A172 (cell line): ENCODE results near the gene PDIA6. TPM values are rescaled to one million over a fixed set of nuclear protein-coding genes. Genes with fewer than 3 reads are reported as not detected.

Experiments used
- DNase-seq: peaks from one replicate; pipeline ENCODE4 v3.0.0-alpha.2; 2015; ENCODE audit warnings: low spot score
- total RNA-seq: library from RNA; depleted of rRNA; stranded (reverse); fragments of >200 nt; shearing (Covaris generic); gene quantifications from 2 replicates; pipeline ENCODE4 v1.2.3, GENCODE V29; 2014

Gene PDIA6
- total RNA-seq, 1 experiment from 2014 or later, result 492 TPM

GRCh38 chr2:10764096-10764785 lies 48.3 kb downstream of the PDIA6 start:
- DNase-seq, result no peak

DNA sequence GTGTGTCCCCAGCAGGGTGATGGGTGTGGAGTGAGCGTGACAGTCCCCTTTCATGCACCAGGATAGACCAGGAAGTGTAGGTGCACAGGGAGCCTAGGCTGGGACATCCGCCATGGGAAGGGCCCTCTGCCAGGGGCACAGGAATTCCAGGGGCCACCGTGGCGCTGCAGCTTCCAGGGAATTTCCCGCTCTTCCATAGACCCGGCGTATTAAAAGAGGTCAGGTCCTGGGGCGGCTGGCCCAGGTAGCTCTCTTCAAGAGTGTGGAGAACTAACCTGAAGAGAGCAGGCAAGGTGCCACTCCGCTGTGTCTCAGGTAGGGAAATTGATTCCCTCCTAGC lies 49.2 kb downstream of the PDIA6 start:
- DNase-seq, result no peak

GRCh38 chr2:10762651-10763460 lies 49.7 kb downstream of the PDIA6 start:
- DNase-seq, result no peak

- no peak for DNase-seq
Observed at GRCh38 chr2:10761591-10761990, 51.0 kb downstream of the PDIA6 start.

- DNase-seq, result no peak
Observed at GRCh38 chr2:10760794-10761504, 51.6 kb downstream of the PDIA6 start.

DNA sequence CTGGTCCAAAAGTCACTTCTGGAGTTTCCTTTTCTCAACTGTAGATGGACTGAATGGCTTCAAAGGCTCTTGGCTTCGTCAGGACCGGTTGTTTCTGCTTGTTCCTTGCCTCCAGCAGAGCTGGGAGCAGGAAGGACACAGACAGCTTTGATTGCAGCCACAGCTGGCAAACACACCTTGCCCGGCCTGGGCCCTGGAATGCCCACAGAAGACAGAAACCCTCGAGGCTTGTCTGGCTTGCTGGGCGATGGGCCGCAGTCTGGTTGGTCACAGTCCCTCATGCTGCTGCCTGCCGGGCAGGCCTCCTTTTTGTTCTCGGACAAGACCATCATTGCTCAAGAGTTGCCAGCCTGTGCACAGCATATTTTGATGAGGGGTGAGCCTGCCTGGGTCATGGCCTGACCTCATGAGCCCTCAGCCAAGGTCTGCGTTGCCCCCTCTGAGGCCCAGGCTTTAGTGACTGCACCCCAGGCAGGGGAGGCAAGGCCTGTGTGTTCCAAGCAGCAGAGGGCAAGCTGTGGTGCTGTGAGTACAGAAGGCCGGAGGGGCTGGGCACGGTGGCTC lies 53.4 kb downstream of the PDIA6 start:
- no peak for DNase-seq

DNA sequence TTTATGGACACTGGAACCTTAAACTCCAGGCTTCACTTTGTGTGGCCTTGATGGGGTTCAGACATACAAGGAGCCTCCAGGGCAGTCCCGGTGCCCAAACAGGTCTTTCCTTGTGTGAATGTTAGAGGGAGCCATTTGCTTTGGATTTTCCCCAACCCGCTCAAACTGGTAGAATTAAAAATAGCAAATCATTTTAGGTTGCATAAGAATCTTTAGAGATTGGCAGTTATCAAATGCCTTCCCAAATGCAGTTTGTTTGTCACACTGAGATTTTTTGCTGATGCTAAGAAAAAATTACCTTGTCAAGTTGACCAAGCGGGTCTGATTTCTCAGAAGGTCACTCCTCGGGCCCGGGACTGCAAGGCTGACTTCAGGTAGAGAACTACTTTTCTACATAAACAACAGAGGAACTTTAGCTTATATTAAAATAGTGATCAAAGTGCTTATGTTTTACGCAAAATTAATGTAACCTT lies 54.7 kb downstream of the PDIA6 start:
- no peak for DNase-seq

DNA sequence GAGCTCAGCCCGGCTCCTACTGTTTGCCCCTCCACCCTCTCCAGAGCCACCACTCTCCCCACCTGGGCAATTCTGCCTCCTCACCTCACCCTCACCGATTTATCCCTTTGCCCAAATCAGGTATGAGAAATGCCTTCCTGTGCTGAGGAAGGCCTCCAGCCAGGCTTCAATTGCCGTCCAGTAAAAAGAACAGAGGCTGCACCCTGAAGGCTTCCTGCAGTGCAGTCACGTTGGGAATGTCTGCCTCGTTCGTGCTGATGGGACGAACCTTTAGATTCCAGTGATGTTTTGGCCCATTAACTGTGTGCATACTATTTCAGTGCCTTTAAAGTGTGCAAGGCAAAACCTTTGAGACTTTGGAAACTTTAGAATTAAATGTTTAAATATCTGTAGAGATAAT lies 57.0 kb downstream of the PDIA6 start:
- DNase-seq, result no peak

- DNase-seq, result no peak
Observed at GRCh38 chr2:10753876-10754275, 58.7 kb downstream of the PDIA6 start.

- DNase-seq, result no peak
Observed at GRCh38 chr2:10753156-10753555, 59.4 kb downstream of the PDIA6 start.

- no peak for DNase-seq
Observed at GRCh38 chr2:10752236-10752635, 60.3 kb downstream of the PDIA6 start.

GRCh38 chr2:10750610-10751009 lies 62.0 kb downstream of the PDIA6 start:
- DNase-seq, result no peak

- DNase-seq, result no peak
Observed at GRCh38 chr2:10742666-10743065, 69.9 kb downstream of the PDIA6 start.

DNA sequence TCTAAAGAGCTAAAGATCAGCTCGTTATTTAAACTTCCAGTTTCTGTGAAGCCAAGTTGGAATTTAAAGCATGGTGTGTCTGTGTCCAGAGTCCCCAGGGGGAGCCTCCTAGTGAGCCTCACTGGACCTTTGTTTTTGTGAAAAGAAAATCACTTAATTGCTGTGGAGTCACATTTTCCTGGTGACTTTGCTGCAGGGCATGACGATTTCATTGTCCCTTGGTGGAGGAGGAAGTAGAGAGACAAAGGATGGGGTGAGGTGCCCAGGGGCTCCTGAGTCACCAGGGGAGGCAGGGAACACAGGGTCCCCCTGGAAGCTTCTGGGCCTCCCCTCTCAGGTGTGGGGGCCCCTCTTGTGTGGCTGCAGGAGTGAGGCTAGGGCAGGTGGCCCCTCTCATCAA lies 71.4 kb downstream of the PDIA6 start:
- no peak for DNase-seq

DNA sequence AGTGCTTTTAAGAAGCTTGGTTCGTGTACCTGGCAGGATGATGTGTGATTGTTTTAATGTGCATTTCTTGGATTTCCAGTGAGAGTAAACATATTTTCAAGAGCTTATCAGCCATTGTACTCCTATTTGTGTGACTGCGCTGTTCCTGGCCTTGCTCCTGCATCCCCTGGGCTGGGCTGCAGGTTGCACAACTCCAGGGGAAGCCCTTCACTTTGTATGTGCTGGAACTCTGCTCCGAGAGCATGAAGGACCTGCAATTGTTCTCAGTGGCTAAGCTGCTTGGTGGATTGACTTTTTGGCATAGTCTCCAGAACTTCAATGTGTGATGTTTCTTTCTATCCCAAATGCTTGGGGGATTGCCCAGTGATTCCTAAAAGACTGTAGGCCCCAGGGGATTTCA lies 72.4 kb downstream of the PDIA6 start:
- no peak for DNase-seq

- DNase-seq, result no peak
Observed at GRCh38 chr2:10738192-10738591, 74.4 kb downstream of the PDIA6 start.

DNA sequence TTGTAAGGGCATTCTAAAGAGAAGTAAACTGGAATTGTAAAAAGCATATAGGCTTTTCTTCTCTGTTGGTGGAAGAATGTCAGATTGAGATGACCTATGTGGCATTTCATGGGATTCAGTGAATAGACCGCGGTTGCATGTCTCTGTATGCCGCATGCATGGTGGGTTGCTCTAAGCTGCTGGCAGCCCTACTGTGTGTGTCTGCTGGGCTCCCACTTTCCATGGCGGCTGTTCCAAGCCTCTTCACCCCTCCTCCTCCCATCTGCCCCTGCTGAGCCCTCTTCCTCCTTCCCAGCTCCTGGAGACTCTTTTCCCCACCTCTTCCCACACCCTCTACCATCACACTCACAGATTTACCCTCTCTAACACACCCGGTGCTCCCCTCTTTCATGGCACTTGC lies 78.6 kb downstream of the PDIA6 start:
- DNase-seq, result no peak

- DNase-seq, result no peak
Observed at GRCh38 chr2:10733566-10733925, 79.0 kb downstream of the PDIA6 start.
